ENCODE data around the gene PTPN9. TPM values are rescaled to one million over a fixed set of nuclear protein-coding genes. Genes with fewer than 3 reads are reported as not detected.

Gene PTPN9
- total and polyA plus RNA-seq, 2 of the 13 experiments (the other 11 are each of a cell fraction or from before 2014, with no cell fraction given): 16.6 to 19.9 TPM

- FAIRE-seq: peak; percentile 89
- Histone ChIP-seq H3K4me3 (replicated peaks in 1 of 3; ENCODE audit: insufficient read depth in 1 of 3, low read depth in 2 of 3, low read length in 3 of 3) (peak overlapping the region; percentile 82 to 94 (median 88)), H3K4me1 (ENCODE audit: insufficient read depth, low read length) (peaks cover 24% of the 10 kb centered on the region), H3K36me3 (replicated peaks in 1 of 2; ENCODE audit: control insufficient read depth in 1 of 2, insufficient read depth in 2 of 2, low read length in 2 of 2) (peaks cover 2 to 17% of the 10 kb centered on the region in 2 experiments; a peak in 3 of 5 replicates), H3K4me2 (ENCODE audit: low read depth, low read length) (peak overlapping the region; percentile 85), H3K27ac (ENCODE audit: extremely low read length, insufficient read depth, low read length) (peak overlapping the region; percentile 91), H3K79me2 (ENCODE audit: insufficient read depth, low read length) (peaks cover 57% of the 10 kb centered on the region), H3K9ac (ENCODE audit: insufficient read depth, low read depth, low read length) (peak overlapping the region; percentile 78), H2AFZ (ENCODE audit: low read length) (no peak overlapping the region), H3K9me3 (ENCODE audit: low read length) (no peaks in the 10 kb centered on the region), H4K20me1 (ENCODE audit: insufficient read depth, low read length) (peaks cover 39% of the 10 kb centered on the region), H3K27me3 (ENCODE audit: control insufficient read depth in 1 of 2, insufficient read depth in 2 of 2, low read length in 2 of 2) (no peaks in the 10 kb centered on the region)
- intact Hi-C loops (cut with micrococcal nuclease; ENCODE audit: unreplicated experiment) (loop anchor here (1.0 to 5.0 kb wide), 3 partner anchors 83 to 407 kb away; partner anchors contain the start of genes MAN2C1 and SNUPN), in situ Hi-C loops (cut with HindIII; ENCODE audit: extremely low pct_ligation_motif_present, low pct_unique_long_range_greater_than_20kb) (loop anchor here (5.0 kb wide), 1 partner anchor 83 kb away; the partner anchor contains the start of gene MAN2C1)
- peak; percentile 48 for ATAC-seq
- ChIA-PET POLR2A (interaction anchor here (0.6 to 7.8 kb wide), 8 partner anchors 9 to 436 kb away, joined by 3 to 185 read pairs (median 8); partner anchors contain the start of genes MAN2C1, PTPN9 and SNUPN), CTCF (ENCODE audit: low intra/inter-chr PET ratio, low total read pairs) (no interaction called here)
- peak; percentile 93 for DNase-seq (ENCODE audit: low spot score)
- WGBS (ENCODE audit: low lambda C conversion rate): 2% methylated on average over 13 of the region's 62 CpGs
- no TSS peak for BruUV-seq (replicated peaks)
- TF ChIP-seq PITX1 (CRISPR knock-in tag; IDR thresholded peaks at IDR 0.05) (peak; percentile 39; the same call in 1 of the 2 replicates), SP4 (CRISPR knock-in tag; IDR thresholded peaks at IDR 0.05) (peak; percentile 75), ZBED4 (CRISPR knock-in tag; IDR thresholded peaks at IDR 0.05; ENCODE audit: borderline replicate concordance) (no peak), GABPA (IDR thresholded peaks at IDR 0.05; ENCODE audit: low read depth, low read length) (no peak), GABPA (CRISPR knock-in tag; IDR thresholded peaks at IDR 0.05; ENCODE audit: low read depth) (peak; percentile 58), TFAP4 (IDR thresholded peaks at IDR 0.05; ENCODE audit: borderline replicate concordance, low read depth) (peak; percentile 17; the same call in 1 of the 2 replicates), THYN1 (CRISPR knock-in tag; IDR thresholded peaks at IDR 0.05; ENCODE audit: borderline replicate concordance, low read depth) (no peak; the same call in 1 of the 2 replicates), CSRNP1 (CRISPR knock-in tag; IDR thresholded peaks at IDR 0.05) (peak; percentile 56; the same call in 1 of the 2 replicates), ZNF264 (CRISPR knock-in tag; IDR thresholded peaks at IDR 0.05) (no peak), ZFYVE20 (CRISPR knock-in tag; IDR thresholded peaks at IDR 0.05; ENCODE audit: borderline replicate concordance, low read depth) (no peak), HOXD1 (CRISPR knock-in tag; IDR thresholded peaks at IDR 0.05) (peak; percentile 54; the same call in 1 of the 2 replicates), MXD4 (CRISPR knock-in tag; IDR thresholded peaks at IDR 0.05) (peak; percentile 63), ZXDC (CRISPR knock-in tag; IDR thresholded peaks at IDR 0.05) (peak; percentile 91)
Observed at GRCh38 chr15:75450307-75451201, 128.6 kb downstream of the PTPN9 start.

Measured in HepG2 (cell line).